Measurements from ENCODE around the gene JARID2.

- TF ChIP-seq CTCF (IDR thresholded peaks at IDR 0.05) (no peak), POLR2A (IDR thresholded peaks at IDR 0.05) (no peak)
Measured at GRCh38 chr6:15264412-15264811, 18.5 kb downstream of the JARID2 start.

Data from breast epithelium (tissue), 3 donors.